ENCODE results near the gene SLC45A2.

Gene SLC45A2

DNA sequence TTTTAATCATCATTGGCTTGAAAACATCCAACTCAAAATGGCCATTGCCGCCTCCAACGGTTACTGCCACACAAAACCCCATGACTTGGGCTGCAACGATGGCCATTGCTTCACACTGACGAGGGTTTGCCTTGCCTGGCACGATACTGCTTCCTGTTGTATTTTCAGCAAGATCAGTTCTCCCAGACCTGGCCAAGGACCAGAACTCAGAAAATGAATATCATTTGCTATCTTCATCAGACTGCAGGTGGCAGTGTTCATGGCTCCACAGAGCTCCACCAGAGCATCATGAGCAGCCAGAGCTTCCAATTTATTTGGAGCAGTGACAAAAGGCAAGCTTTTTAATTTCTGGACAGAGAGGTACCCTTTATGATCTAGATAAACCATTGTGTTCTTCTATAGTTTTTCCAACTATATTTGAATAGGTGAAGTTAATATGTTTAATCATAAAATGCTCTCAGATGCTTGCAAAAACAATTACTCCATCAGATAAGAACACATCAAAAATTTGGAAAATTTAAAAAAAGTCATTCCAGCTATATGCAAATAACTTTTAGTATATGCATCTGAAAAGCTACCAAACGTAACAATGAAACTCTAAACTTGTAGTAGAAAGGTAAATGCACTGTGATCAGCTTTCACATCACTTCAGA, 13.0 kb upstream of the SLC45A2 start:
- ATAC-seq (ENCODE audit: low read depth) (peak; percentile 76), DNase-seq (ENCODE audit: low spot score) (no peak)
- TF ChIP-seq, protein P1, sequence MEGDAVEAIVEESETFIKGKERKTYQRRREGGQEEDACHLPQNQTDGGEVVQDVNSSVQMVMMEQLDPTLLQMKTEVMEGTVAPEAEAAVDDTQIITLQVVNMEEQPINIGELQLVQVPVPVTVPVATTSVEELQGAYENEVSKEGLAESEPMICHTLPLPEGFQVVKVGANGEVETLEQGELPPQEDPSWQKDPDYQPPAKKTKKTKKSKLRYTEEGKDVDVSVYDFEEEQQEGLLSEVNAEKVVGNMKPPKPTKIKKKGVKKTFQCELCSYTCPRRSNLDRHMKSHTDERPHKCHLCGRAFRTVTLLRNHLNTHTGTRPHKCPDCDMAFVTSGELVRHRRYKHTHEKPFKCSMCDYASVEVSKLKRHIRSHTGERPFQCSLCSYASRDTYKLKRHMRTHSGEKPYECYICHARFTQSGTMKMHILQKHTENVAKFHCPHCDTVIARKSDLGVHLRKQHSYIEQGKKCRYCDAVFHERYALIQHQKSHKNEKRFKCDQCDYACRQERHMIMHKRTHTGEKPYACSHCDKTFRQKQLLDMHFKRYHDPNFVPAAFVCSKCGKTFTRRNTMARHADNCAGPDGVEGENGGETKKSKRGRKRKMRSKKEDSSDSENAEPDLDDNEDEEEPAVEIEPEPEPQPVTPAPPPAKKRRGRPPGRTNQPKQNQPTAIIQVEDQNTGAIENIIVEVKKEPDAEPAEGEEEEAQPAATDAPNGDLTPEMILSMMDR (IDR thresholded peaks at IDR 0.05; ENCODE audit: poor library complexity, severe bottlenecking) = peak; percentile 90
- Histone ChIP-seq H3K4me1 (ENCODE audit: insufficient read depth, poor library complexity, severe bottlenecking) (no peaks in the 10 kb centered on the region), H3K27me3 (ENCODE audit: insufficient read depth, poor library complexity, severe bottlenecking) (no peaks in the 10 kb centered on the region), H3K4me3 (ENCODE audit: severe bottlenecking) (no peak overlapping the region), H3K36me3 (ENCODE audit: low read depth) (0 out of 2 replicates have a peak, but pooled peaks cover 3% of the 10 kb centered on the region), H3K27ac (ENCODE audit: poor library complexity, severe bottlenecking) (no peak overlapping the region), H3K9me3 (ENCODE audit: severe bottlenecking) (peaks cover 2% of the 10 kb centered on the region)

DNA sequence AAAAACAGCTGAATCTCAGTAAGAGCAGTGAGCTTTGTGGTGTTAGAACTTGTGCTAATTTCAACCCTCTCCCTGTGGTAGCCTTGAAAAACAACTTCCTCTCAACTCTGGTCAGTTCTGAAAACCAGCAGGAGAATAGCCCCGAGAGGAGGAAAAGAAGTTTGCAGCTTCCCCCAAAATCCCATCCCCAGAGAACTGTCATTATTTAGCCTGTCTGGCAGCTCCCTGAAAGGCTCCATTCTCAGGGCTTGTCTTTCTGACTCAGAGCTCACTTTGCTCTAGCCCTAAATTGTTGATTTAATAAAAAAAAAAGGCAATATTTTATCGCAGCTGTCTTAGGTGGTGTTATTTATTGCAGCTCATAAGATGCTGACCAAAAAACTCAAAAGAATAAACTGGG, 11.4 kb upstream of the SLC45A2 start:
- H3K27me3 ChIP-seq (ENCODE audit: insufficient read depth, poor library complexity, severe bottlenecking) = no peaks in the 10 kb centered on the region
- peaks cover 2% of the 10 kb centered on the region for H3K9me3 ChIP-seq (ENCODE audit: severe bottlenecking)
- TF ChIP-seq, protein P1 (IDR thresholded peaks at IDR 0.05; ENCODE audit: poor library complexity, severe bottlenecking) = no peak
- no peak for ATAC-seq (ENCODE audit: low read depth)
- no peak for DNase-seq (ENCODE audit: low spot score)
- no peak overlapping the region for H3K27ac ChIP-seq (ENCODE audit: poor library complexity, severe bottlenecking)
- no peaks in the 10 kb centered on the region for H3K4me1 ChIP-seq (ENCODE audit: insufficient read depth, poor library complexity, severe bottlenecking)
- H3K36me3 ChIP-seq (ENCODE audit: low read depth) = 0 out of 2 replicates have a peak, but pooled peaks cover 3% of the 10 kb centered on the region
- no peak overlapping the region for H3K4me3 ChIP-seq (ENCODE audit: severe bottlenecking)

DNA sequence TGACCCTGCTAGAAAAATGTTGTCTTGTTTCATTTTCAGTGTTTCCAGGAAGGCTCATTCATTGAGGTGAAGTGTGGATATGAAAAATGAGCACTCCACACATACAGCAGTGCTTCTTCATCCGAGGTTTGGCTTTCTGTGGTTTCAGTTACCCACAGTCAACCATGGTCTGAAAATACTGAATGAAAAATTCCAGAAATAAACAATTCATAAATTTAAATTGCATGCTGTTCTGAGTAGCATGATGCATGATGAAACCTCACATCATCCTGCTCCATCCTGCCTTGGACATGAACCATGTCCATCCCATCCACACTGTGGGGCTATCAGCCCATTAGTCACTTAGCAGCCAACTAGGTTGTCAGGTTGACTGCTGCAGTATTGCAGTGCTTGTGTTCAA, 10.4 kb upstream of the SLC45A2 start:
- H3K27me3 ChIP-seq (ENCODE audit: insufficient read depth, poor library complexity, severe bottlenecking) = no peaks in the 10 kb centered on the region
- no peak overlapping the region for H3K4me3 ChIP-seq (ENCODE audit: severe bottlenecking)
- TF ChIP-seq, protein P1 (IDR thresholded peaks at IDR 0.05; ENCODE audit: poor library complexity, severe bottlenecking) = peak; percentile 26
- H3K9me3 ChIP-seq (ENCODE audit: severe bottlenecking) = peaks cover 2% of the 10 kb centered on the region
- ATAC-seq (ENCODE audit: low read depth) (peak; percentile 62), DNase-seq (ENCODE audit: low spot score) (no peak)
- H3K36me3 ChIP-seq (ENCODE audit: low read depth) = 0 out of 2 replicates have a peak, but pooled peaks cover 3% of the 10 kb centered on the region
- H3K4me1 ChIP-seq (ENCODE audit: insufficient read depth, poor library complexity, severe bottlenecking) = no peaks in the 10 kb centered on the region
- no peak overlapping the region for H3K27ac ChIP-seq (ENCODE audit: poor library complexity, severe bottlenecking)

DNA sequence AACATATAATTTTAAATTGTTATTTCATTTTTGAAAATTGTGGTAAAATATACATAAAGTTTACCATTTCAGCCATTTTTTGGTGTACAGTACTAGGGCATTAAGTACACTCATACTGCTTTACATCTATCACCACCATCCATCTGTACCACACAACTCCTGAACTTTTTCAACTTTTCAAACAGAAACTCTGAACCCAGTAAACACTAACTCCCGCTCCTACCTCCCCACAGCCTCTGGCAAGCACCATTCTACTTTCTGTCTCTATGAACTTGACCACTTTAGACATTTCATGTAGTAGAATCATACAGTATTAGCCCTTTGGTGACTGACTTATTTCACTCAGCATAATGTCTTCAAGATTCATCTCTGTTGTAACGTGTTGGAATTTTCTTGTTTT, 8.4 kb upstream of the SLC45A2 start:
- TF ChIP-seq, protein P1 (IDR thresholded peaks at IDR 0.05; ENCODE audit: poor library complexity, severe bottlenecking) = no peak
- DNase-seq (ENCODE audit: low spot score) (no peak), ATAC-seq (ENCODE audit: low read depth) (no peak)
- Histone ChIP-seq H3K9me3 (ENCODE audit: severe bottlenecking) (peaks cover 2% of the 10 kb centered on the region), H3K27me3 (ENCODE audit: insufficient read depth, poor library complexity, severe bottlenecking) (no peaks in the 10 kb centered on the region), H3K4me3 (ENCODE audit: severe bottlenecking) (no peak overlapping the region), H3K36me3 (ENCODE audit: low read depth) (peaks cover 10% of the 10 kb centered on the region; the same call in 1 of the 2 replicates), H3K4me1 (ENCODE audit: insufficient read depth, poor library complexity, severe bottlenecking) (no peaks in the 10 kb centered on the region), H3K27ac (ENCODE audit: poor library complexity, severe bottlenecking) (no peak overlapping the region)

DNA sequence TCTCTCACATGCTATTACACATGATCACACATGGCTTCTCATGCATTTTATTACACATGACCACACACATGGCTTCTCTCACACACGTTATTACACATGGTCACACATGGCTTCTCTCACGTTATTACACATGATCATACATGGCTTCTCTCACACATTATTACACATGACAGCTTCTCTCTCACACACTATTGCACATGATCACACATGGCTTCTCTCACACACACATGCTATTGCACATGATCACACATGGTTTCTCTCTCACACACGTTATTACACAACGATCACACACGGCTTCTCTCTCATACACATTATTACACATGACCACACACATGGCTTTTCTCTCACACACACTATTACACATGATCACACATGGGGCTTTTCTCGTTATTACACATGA, 954 bp upstream of the SLC45A2 start:
- no peak for DNase-seq (ENCODE audit: low spot score)
- H3K4me3 ChIP-seq (ENCODE audit: severe bottlenecking) = no peak overlapping the region
- H3K4me1 ChIP-seq (ENCODE audit: insufficient read depth, poor library complexity, severe bottlenecking) = no peaks in the 10 kb centered on the region
- H3K36me3 ChIP-seq (ENCODE audit: low read depth) = peaks cover 6% of the 10 kb centered on the region; the same call in 1 of the 2 replicates
- no peaks in the 10 kb centered on the region for H3K9me3 ChIP-seq (ENCODE audit: severe bottlenecking)
- H3K27me3 ChIP-seq (ENCODE audit: insufficient read depth, poor library complexity, severe bottlenecking) = no peaks in the 10 kb centered on the region
- ATAC-seq (ENCODE audit: low read depth) = no peak
- H3K27ac ChIP-seq (ENCODE audit: poor library complexity, severe bottlenecking) = no peak overlapping the region
- TF ChIP-seq, protein P1 (IDR thresholded peaks at IDR 0.05; ENCODE audit: poor library complexity, severe bottlenecking) = no peak

All from RWPE2 (cell line).